GM13976 (cell line): ENCODE results near the gene ACSBG1.
"Not testable (repeated sequence)": the region's sequence is repeated elsewhere in the genome, so short reads cannot be mapped to it uniquely, and the experiment has no call there.

Experiments
- DNase-seq: peaks from one replicate; pipeline ENCODE4 v3.0.0; 2012; ENCODE audit warnings: low spot score
- CTCF ChIP-seq: IDR thresholded peaks from 2 replicates; pipeline ENCODE4 v1.5.1; 2012; ENCODE audit warnings: borderline replicate concordance, mild to moderate bottlenecking; ENCODE audit not compliant: insufficient read depth; ENCODE audit errors: extremely low read depth, missing control alignments, control extremely low read depth
- in situ Hi-C: fragments of 300-500 bp; cut with MboI; formaldehyde crosslinking; loops from one replicate; pipeline ENCODE4 v1.12.0; 2022; ENCODE audit warnings: low sequenced_read_pairs, mixed read lengths, inconsistent platforms; ENCODE audit not compliant: unreplicated experiment

ACSBG1 gene

GRCh38 chr15:78162038-78162437 is 72.3 kb downstream of the ACSBG1 start:
- DNase-seq = no peak
- in situ Hi-C loops = no loop called here
- no peak for TF ChIP-seq CTCF

- in situ Hi-C loops = no loop called here
These were observed 75.0 kb downstream of the ACSBG1 start for GRCh38 chr15:78159395-78159794.

GRCh38 chr15:78157203-78157602 is 77.2 kb downstream of the ACSBG1 start:
- no peak for TF ChIP-seq CTCF
- in situ Hi-C loops = no loop called here
- DNase-seq = no peak

More at GRCh38 chr15:78159395-78159794, 75.0 kb downstream of the ACSBG1 start:
- DNase-seq = no peak
- TF ChIP-seq CTCF = no peak

- in situ Hi-C loops = no loop called here
- no peak for TF ChIP-seq CTCF
- DNase-seq = no peak
These were observed 77.7 kb downstream of the ACSBG1 start for GRCh38 chr15:78156653-78157052.

GRCh38 chr15:78155355-78155939 is 78.9 kb downstream of the ACSBG1 start:
- in situ Hi-C loops = no loop called here

GRCh38 chr15:78154955-78155354 is 79.4 kb downstream of the ACSBG1 start:
- no peak for DNase-seq
- no peak for TF ChIP-seq CTCF
- in situ Hi-C loops = no loop called here

More at GRCh38 chr15:78155355-78155939, 78.9 kb downstream of the ACSBG1 start:
- no peak for TF ChIP-seq CTCF
- no peak for DNase-seq

GRCh38 chr15:78151075-78151474 is 83.3 kb downstream of the ACSBG1 start:
- in situ Hi-C loops = not testable (repeated sequence)

More at GRCh38 chr15:78151075-78151474, 83.3 kb downstream of the ACSBG1 start:
- DNase-seq = not testable (repeated sequence)
